Tibial nerve (tissue), 4 donors: ENCODE measurements around the gene DEGS2.

Experiments used
- CTCF ChIP-seq, 5 experiments: fragments of 200-600 bp in 3 of 5; fragments of 450-650 bp in 2 of 5; sonication (generic) in 3 of 5; IDR thresholded peaks; one replicate each; pipeline ENCODE4 v1.5.1; 2016 to 2019; ENCODE audit warnings: antibody characterized with exemption in 5 of 5, mild to moderate bottlenecking in 3 of 5, moderate library complexity in 2 of 5
- EP300 ChIP-seq, 2 donors: sonication (generic); formaldehyde crosslinking; IDR thresholded peaks; one replicate each; pipeline ENCODE4 v1.6.1; 2017; ENCODE audit warnings: antibody characterized with exemption in 2 of 2, mild to moderate bottlenecking in 1 of 2
- POLR2A ChIP-seq, 2 donors: fragments of 450-650 bp; IDR thresholded peaks; one replicate each; pipeline ENCODE4 v1.6.1; 2017; ENCODE audit warnings: antibody characterized with exemption in 2 of 2, mild to moderate bottlenecking in 2 of 2, moderate library complexity in 2 of 2

GRCh38 chr14:100187247-100187833 is 27.9 kb upstream of the DEGS2 start:
- TF ChIP-seq CTCF (IDR thresholded peaks at IDR 0.05) (no peak), POLR2A (IDR thresholded peaks at IDR 0.05) (no peak), EP300 (IDR thresholded peaks at IDR 0.05) (no peak)
